SJCRH30 (cell line): ENCODE data around the gene ALDH8A1. TPM values are rescaled to one million over a fixed set of nuclear protein-coding genes. Genes with fewer than 3 reads are reported as not detected.

Experiments used
- DNase-seq, 2 experiments: peaks; one replicate each; pipeline ENCODE4 v3.0.0-alpha.2; 2015 to 2020
- H3K27ac ChIP-seq: fragments of 250-450 bp; sonication (Bioruptor Pico); 2 replicates; pipeline ENCODE4 v1.5.1; 2020; ENCODE audit warnings: mild to moderate bottlenecking, moderate library complexity
- H3K27me3 ChIP-seq: fragments of 250-450 bp; sonication (Bioruptor Pico); 2 replicates; pipeline ENCODE4 v1.5.1; 2020; ENCODE audit warnings: mild to moderate bottlenecking, moderate library complexity
- H3K36me3 ChIP-seq: fragments of 250-450 bp; sonication (Bioruptor Pico); 2 replicates; pipeline ENCODE4 v1.5.1; 2020; ENCODE audit warnings: mild to moderate bottlenecking, moderate library complexity
- H3K4me1 ChIP-seq: fragments of 250-450 bp; sonication (Bioruptor Pico); 2 replicates; pipeline ENCODE4 v1.5.1; 2020; ENCODE audit warnings: mild to moderate bottlenecking, moderate library complexity
- H3K4me3 ChIP-seq: fragments of 250-450 bp; sonication (Bioruptor Pico); 2 replicates; pipeline ENCODE4 v1.5.1; 2020; ENCODE audit warnings: mild to moderate bottlenecking, moderate library complexity
- H3K9me3 ChIP-seq: fragments of 250-450 bp; sonication (Bioruptor Pico); replicated peaks from 2 replicates; pipeline ENCODE4 v1.5.1; 2020; ENCODE audit warnings: mild to moderate bottlenecking, moderate library complexity
- total RNA-seq: library from RNA; depleted of rRNA; stranded (reverse); fragments of >200 nt; shearing (Covaris generic); gene quantifications from 2 replicates; pipeline ENCODE4 v1.2.3, GENCODE V29; 2014; rRNA removed

Gene ALDH8A1
- total RNA-seq, 1 experiment from 2014 or later: 0.08 TPM

GRCh38 chr6:134883314-134883713 lies 66.6 kb downstream of the ALDH8A1 start:
- Histone ChIP-seq H3K4me1 (no peaks in the 10 kb centered on the region), H3K9me3 (no peaks in the 10 kb centered on the region), H3K4me3 (no peak overlapping the region), H3K36me3 (no peaks in the 10 kb centered on the region), H3K27me3 (no peaks in the 10 kb centered on the region), H3K27ac (no peak overlapping the region)
- DNase-seq: no peak

- H3K36me3 ChIP-seq: no peaks in the 10 kb centered on the region
- no peaks in the 10 kb centered on the region for H3K27me3 ChIP-seq
- H3K4me3 ChIP-seq: no peak overlapping the region
- H3K9me3 ChIP-seq: no peaks in the 10 kb centered on the region
- no peak overlapping the region for H3K27ac ChIP-seq
- DNase-seq: peak; percentile 30 to 73
- no peaks in the 10 kb centered on the region for H3K4me1 ChIP-seq
Observed at GRCh38 chr6:134882426-134883038, 67.4 kb downstream of the ALDH8A1 start.

- H3K27me3 ChIP-seq: no peaks in the 10 kb centered on the region
- H3K4me1 ChIP-seq: no peaks in the 10 kb centered on the region
- no peak overlapping the region for H3K27ac ChIP-seq
- no peak overlapping the region for H3K4me3 ChIP-seq
- no peak for DNase-seq
- no peaks in the 10 kb centered on the region for H3K9me3 ChIP-seq
- no peaks in the 10 kb centered on the region for H3K36me3 ChIP-seq
Observed at GRCh38 chr6:134880487-134881190, 69.3 kb downstream of the ALDH8A1 start.

GRCh38 chr6:134878136-134878535 lies 71.8 kb downstream of the ALDH8A1 start:
- DNase-seq: no peak
- no peak overlapping the region for H3K27ac ChIP-seq
- H3K9me3 ChIP-seq: no peaks in the 10 kb centered on the region
- H3K36me3 ChIP-seq: no peaks in the 10 kb centered on the region
- H3K4me3 ChIP-seq: no peak overlapping the region
- no peaks in the 10 kb centered on the region for H3K27me3 ChIP-seq
- no peaks in the 10 kb centered on the region for H3K4me1 ChIP-seq

GRCh38 chr6:134875367-134875766 lies 74.5 kb downstream of the ALDH8A1 start:
- Histone ChIP-seq H3K36me3 (no peaks in the 10 kb centered on the region), H3K27me3 (no peaks in the 10 kb centered on the region), H3K4me1 (no peaks in the 10 kb centered on the region), H3K9me3 (no peaks in the 10 kb centered on the region), H3K4me3 (no peak overlapping the region), H3K27ac (no peak overlapping the region)
- no peak for DNase-seq

GRCh38 chr6:134873500-134874388 lies 76.2 kb downstream of the ALDH8A1 start:
- Histone ChIP-seq H3K27me3 (no peaks in the 10 kb centered on the region), H3K9me3 (no peaks in the 10 kb centered on the region), H3K4me3 (no peak overlapping the region), H3K27ac (no peak overlapping the region), H3K36me3 (no peaks in the 10 kb centered on the region), H3K4me1 (no peaks in the 10 kb centered on the region)
- no peak for DNase-seq

- no peak for DNase-seq
- Histone ChIP-seq H3K4me1 (no peaks in the 10 kb centered on the region), H3K27me3 (no peaks in the 10 kb centered on the region), H3K4me3 (no peak overlapping the region), H3K36me3 (no peaks in the 10 kb centered on the region), H3K9me3 (no peaks in the 10 kb centered on the region), H3K27ac (no peak overlapping the region)
Observed at GRCh38 chr6:134870677-134871498, 79.0 kb downstream of the ALDH8A1 start.

GRCh38 chr6:134868812-134869211 lies 81.1 kb downstream of the ALDH8A1 start:
- no peaks in the 10 kb centered on the region for H3K27me3 ChIP-seq
- no peak for DNase-seq
- no peak overlapping the region for H3K4me3 ChIP-seq
- H3K4me1 ChIP-seq: no peaks in the 10 kb centered on the region
- H3K9me3 ChIP-seq: no peaks in the 10 kb centered on the region
- H3K27ac ChIP-seq: no peak overlapping the region
- no peaks in the 10 kb centered on the region for H3K36me3 ChIP-seq

Other genes with a start within 250 kb of the ALDH8A1 start
- 130 and 139 TPM in 2 replicates for gene HBS1L, start 104.7 kb upstream of the ALDH8A1 start, total RNA-seq
- gene MYB, start 231.2 kb upstream of the ALDH8A1 start, total RNA-seq: 5.3 and 6.4 TPM in 2 replicates